Neural cell (in vitro differentiated cells): ENCODE data around the gene PDE4D.
"Not testable (repeated sequence)": the region's sequence is repeated elsewhere in the genome, so short reads cannot be mapped to it uniquely, and the experiment has no call there.

Experiments used
- CTCF ChIP-seq: fragments of 450-650 bp; IDR thresholded peaks from 2 replicates; pipeline ENCODE4 v1.5.1; 2014; ENCODE audit warnings: antibody characterized with exemption, mild to moderate bottlenecking, moderate library complexity; ENCODE audit not compliant: poor library complexity, severe bottlenecking
- EP300 ChIP-seq: fragments of 450-650 bp; conservative IDR thresholded peaks from 2 replicates; pipeline ENCODE4 v1.6.1; 2014; ENCODE audit warnings: antibody characterized with exemption, mild to moderate bottlenecking, moderate library complexity; ENCODE audit not compliant: poor library complexity, severe bottlenecking
- EZH2 ChIP-seq: fragments of 200-600, 300-800 bp; shearing (Covaris generic), sonication (generic); IDR thresholded peaks from 2 replicates; pipeline ENCODE4 v1.6.1; 2014; ENCODE audit warnings: antibody characterized with exemption, low read length, borderline replicate concordance, mild to moderate bottlenecking; ENCODE audit not compliant: insufficient read depth, poor library complexity, severe bottlenecking
- POLR2AphosphoS5 ChIP-seq: IDR thresholded peaks from 2 replicates; pipeline ENCODE4 v1.6.1; 2012
- RAD21 ChIP-seq: fragments of 450-650 bp; conservative IDR thresholded peaks from 2 replicates; pipeline ENCODE4 v1.6.1; 2014; ENCODE audit warnings: antibody characterized with exemption, mild to moderate bottlenecking, moderate library complexity
- SMC3 ChIP-seq: fragments of 450-650 bp; conservative IDR thresholded peaks from 2 replicates; pipeline ENCODE4 v1.6.1; 2014; ENCODE audit warnings: antibody characterized with exemption, mild to moderate bottlenecking, moderate library complexity; ENCODE audit not compliant: poor library complexity
- TAF1 ChIP-seq: IDR thresholded peaks from 2 replicates; pipeline ENCODE4 v1.6.1; 2012; ENCODE audit warnings: low read depth

DNA sequence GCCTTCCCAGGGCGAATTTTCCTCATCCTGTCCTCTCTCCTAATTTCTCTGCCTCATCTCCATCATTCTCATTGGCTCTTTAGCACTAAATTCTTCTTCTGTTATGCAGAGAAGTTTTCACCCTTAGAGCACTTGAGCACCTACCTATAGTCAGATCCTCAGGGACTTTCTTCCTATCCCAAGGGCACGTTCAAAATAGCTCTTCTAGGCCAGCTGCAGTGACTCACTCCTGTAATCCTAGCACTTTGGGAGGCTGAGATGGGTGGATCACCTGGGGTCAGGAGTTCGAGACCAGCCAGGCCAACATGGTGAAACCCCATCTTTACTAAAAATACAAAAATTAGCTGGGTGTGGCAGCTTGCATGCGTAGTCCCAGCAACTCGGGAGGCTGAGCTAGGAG lies 320.0 kb downstream of the PDE4D start:
- not testable (repeated sequence) for TF ChIP-seq CTCF, TAF1, RAD21, EP300, POLR2AphosphoS5, EZH2, SMC3
